Fibroblast of mammary gland (primary cell): ENCODE results near the gene HDAC6.
"Not testable (repeated sequence)": the region's sequence is repeated elsewhere in the genome, so short reads cannot be mapped to it uniquely, and the experiment has no call there.

ENCODE experiments used
- DNase-seq: peaks from one replicate; pipeline ENCODE4 v3.0.0-alpha.2; 2010; ENCODE audit warnings: low read depth
- H3K4me3 ChIP-seq: 2 replicates; pipeline ENCODE4 v1.5.1; 2011; ENCODE audit warnings: low read depth, mild to moderate bottlenecking, low read length, moderate library complexity; ENCODE audit not compliant: control insufficient read depth
- CTCF ChIP-seq: conservative IDR thresholded peaks from 2 replicates; pipeline ENCODE4 v1.5.1; 2011; ENCODE audit warnings: low read depth, low read length, inconsistent platforms; ENCODE audit not compliant: control insufficient read depth, insufficient read depth

HDAC6 gene

GRCh38 chrX:48813644-48814043, 11.8 kb downstream of the HDAC6 start:
- no peak overlapping the region for H3K4me3 ChIP-seq
- no peak for DNase-seq
- TF ChIP-seq CTCF, result no peak

GRCh38 chrX:48814722-48815121, 12.9 kb downstream of the HDAC6 start:
- no peak for TF ChIP-seq CTCF
- no peak overlapping the region for H3K4me3 ChIP-seq
- no peak for DNase-seq

GRCh38 chrX:48815266-48815665, 13.4 kb downstream of the HDAC6 start:
- no peak overlapping the region for H3K4me3 ChIP-seq
- no peak for DNase-seq
- TF ChIP-seq CTCF, result no peak

DNA sequence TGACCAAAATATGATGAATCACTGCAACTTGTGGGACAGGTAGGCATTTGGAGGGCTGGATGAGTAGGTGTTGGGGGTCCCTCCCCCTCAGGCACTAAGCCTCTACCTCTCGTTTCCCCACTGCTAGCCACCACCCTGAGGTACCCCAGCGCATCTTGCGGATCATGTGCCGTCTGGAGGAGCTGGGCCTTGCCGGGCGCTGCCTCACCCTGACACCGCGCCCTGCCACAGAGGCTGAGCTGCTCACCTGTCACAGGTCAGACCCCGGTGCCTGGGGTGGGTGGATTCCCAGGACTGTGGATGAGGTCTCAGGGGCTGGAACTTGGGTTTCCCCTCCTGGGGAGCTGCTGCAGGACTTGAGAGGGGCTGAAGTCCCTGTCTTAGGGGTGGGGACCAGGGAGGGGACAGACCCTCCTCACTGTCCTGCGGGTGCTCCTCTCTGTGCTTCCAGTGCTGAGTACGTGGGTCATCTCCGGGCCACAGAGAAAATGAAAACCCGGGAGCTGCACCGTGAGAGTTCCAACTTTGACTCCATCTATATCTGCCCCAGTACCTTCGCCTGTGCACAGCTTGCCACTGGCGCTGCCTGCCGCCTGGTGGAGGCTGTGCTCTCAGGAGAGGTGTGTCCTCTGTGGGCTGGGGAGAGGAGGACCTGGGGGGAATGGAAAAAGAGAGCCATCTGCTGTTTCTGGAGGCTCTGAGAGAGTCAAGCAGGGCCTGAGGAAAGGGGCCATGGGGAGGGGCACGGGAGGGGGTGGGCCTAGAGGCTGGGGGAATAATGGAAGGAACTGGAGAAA, 14.3 kb downstream of the HDAC6 start:
- DNase-seq, result no peak
- TF ChIP-seq CTCF, result no peak

DNA sequence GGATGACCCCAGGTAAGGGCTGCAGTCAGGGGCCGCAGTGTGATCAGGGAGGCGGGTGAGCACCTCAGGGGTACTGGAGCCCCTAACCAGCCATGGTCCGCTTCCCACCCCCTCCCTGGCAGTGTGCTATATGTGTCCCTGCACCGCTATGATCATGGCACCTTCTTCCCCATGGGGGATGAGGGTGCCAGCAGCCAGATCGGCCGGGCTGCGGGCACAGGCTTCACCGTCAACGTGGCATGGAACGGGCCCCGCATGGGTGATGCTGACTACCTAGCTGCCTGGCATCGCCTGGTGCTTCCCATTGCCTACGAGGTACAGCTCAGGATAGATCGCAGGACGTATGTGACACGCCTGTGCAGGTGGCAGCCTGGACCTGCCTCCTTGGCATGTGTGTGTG, 16.2 kb downstream of the HDAC6 start:
- H3K4me3 ChIP-seq, result no peak overlapping the region
- no peak for DNase-seq
- TF ChIP-seq CTCF, result no peak

More for the DNA sequence above, 14.3 kb downstream of the HDAC6 start:
- no peak overlapping the region for H3K4me3 ChIP-seq

DNA sequence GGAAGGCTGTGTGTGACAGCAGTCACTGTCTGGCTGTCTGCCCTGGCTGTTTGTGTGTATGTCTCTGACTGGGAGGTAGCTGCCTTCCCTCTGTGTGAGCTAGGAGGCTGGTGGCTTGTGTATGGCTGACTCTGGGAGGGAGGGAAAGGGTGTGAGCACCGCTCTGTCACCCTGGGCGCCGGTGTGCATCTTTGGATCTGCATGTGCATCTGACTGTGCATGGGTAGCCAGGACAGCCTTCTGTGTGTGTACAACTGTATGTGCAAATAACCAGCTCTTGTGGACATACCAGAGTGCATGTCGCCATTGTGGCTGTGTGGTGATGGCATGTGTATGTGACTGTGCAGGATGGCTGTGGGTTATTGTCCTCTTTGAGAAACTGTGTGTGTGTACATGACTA, 17.0 kb downstream of the HDAC6 start:
- H3K4me3 ChIP-seq, result no peak overlapping the region
- TF ChIP-seq CTCF, result no peak
- DNase-seq, result no peak

DNA sequence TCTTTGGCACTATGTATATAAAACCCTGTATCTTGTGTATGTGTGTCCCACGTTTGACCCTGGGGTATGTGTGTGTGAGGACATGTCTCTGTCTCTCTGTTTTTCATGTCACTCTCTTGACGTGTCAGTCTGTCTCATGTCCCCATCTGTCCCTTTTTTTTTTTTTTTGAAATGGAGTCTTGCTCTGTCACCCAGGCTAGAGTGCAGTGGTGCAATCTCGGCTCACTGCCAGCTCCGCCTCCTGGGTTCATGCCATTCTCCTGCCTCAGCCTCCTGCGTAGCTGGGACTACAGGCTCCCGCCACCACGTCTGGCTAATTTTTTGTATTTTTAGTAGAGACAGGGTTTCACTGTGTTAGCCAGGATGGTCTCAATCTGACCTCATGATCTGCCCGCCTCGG, 17.5 kb downstream of the HDAC6 start:
- not testable (repeated sequence) for DNase-seq, H3K4me3 ChIP-seq
